ENCODE measurements around the gene ZNF219. TPM values are rescaled to one million over a fixed set of nuclear protein-coding genes. Genes with fewer than 3 reads are reported as not detected.

Gene ZNF219
- total and polyA plus RNA-seq, 2 of the 13 experiments (the other 11 are each of a cell fraction or from before 2014, with no cell fraction given), result 34.5 to 36.6 TPM

DNA sequence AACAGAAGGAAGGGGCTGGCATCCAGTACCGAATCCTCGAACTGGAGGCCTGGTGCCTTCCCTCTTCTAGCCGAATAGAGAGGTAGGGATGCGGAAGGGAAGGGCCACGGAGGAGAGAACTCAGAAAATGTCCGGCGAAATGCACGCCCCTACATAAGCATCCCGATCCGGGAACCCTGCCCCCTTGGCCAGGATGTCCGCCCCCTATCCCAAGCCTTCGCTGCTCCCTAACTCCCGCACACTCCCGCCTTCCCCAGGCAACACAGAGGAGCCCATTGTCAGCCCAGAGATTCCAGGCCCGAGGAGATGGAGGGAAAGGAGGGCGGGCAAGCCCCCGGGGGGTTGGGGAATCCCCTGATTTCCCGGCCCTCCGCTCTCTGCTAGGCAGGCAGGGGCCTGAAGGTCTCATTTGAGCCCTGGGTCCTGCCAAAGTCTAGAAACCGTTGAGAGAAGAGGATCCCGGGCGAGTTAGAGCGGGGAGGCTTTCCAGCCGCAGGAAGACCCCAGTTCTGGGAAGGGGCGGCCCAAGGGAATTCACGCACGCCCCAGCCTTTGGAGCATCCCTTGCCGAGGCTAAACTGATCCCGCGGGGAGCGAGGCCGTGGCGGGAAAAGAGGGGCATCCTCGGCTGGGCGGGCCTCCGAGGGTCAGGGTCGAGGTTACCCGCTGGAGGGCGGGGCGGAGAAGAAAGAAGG is 28.9 kb downstream of the ZNF219 start (continued):
- TF ChIP-seq, protein P1, sequence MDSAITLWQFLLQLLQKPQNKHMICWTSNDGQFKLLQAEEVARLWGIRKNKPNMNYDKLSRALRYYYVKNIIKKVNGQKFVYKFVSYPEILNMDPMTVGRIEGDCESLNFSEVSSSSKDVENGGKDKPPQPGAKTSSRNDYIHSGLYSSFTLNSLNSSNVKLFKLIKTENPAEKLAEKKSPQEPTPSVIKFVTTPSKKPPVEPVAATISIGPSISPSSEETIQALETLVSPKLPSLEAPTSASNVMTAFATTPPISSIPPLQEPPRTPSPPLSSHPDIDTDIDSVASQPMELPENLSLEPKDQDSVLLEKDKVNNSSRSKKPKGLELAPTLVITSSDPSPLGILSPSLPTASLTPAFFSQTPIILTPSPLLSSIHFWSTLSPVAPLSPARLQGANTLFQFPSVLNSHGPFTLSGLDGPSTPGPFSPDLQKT (CRISPR knock-in tag; IDR thresholded peaks at IDR 0.05; ENCODE audit: borderline replicate concordance), result no peak
- TF ChIP-seq, protein P2, sequence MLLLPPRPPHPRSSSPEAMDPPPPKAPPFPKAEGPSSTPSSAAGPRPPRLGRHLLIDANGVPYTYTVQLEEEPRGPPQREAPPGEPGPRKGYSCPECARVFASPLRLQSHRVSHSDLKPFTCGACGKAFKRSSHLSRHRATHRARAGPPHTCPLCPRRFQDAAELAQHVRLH (CRISPR knock-in tag; IDR thresholded peaks at IDR 0.05; ENCODE audit: borderline replicate concordance, low read depth), result no peak
- TF ChIP-seq ZMYM3 (CRISPR knock-in tag; IDR thresholded peaks at IDR 0.05) (no peak), ZNF121 (CRISPR knock-in tag; IDR thresholded peaks at IDR 0.05) (no peak), BCL6 (CRISPR knock-in tag; IDR thresholded peaks at IDR 0.05) (peak; percentile 60), PCBP1 (IDR thresholded peaks at IDR 0.05; ENCODE audit: borderline replicate concordance, low read depth, low read length) (peak; percentile 59; the same call in 1 of the 2 replicates), HCFC1 (IDR thresholded peaks at IDR 0.05; ENCODE audit: low read depth, low read length) (no peak), TBP (CRISPR knock-in tag; IDR thresholded peaks at IDR 0.05) (no peak), HOXA9 (CRISPR knock-in tag; IDR thresholded peaks at IDR 0.05; ENCODE audit: borderline replicate concordance) (peak; percentile 78; the same call in 1 of the 2 replicates), PHF5A (CRISPR knock-in tag; IDR thresholded peaks at IDR 0.05; ENCODE audit: low read depth, unreplicated experiment) (no peak), MTF1 (CRISPR knock-in tag; IDR thresholded peaks at IDR 0.05) (no peak), MTF2 (CRISPR knock-in tag; IDR thresholded peaks at IDR 0.05; ENCODE audit: borderline replicate concordance) (peak; percentile 40; the same call in 1 of the 2 replicates), AKAP8 (CRISPR knock-in tag; IDR thresholded peaks at IDR 0.05) (no peak), ZNF891 (CRISPR knock-in tag; IDR thresholded peaks at IDR 0.05) (peak; percentile 59; the same call in 1 of the 2 replicates), CENPT (CRISPR knock-in tag; IDR thresholded peaks at IDR 0.05; ENCODE audit: low read depth) (no peak), POLR2A (IDR thresholded peaks at IDR 0.05; ENCODE audit: insufficient read depth in 1 of 2, low read depth in 2 of 2, low read length in 2 of 2) (no peak), ZBTB8A (CRISPR knock-in tag; IDR thresholded peaks at IDR 0.05; ENCODE audit: borderline replicate concordance, low read depth) (0 out of 2 replicates have a peak, but pooled peaks have one; percentile 87), BHLHE40 (IDR thresholded peaks at IDR 0.05; ENCODE audit: low read length) (no peak), PAF1 (CRISPR knock-in tag; IDR thresholded peaks at IDR 0.05) (no peak)
- TF ChIP-seq, protein P3, sequence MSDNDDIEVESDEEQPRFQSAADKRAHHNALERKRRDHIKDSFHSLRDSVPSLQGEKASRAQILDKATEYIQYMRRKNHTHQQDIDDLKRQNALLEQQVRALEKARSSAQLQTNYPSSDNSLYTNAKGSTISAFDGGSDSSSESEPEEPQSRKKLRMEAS (IDR thresholded peaks at IDR 0.05), result no peak; the same call in 1 of the 2 replicates
- TF ChIP-seq, protein P4, sequence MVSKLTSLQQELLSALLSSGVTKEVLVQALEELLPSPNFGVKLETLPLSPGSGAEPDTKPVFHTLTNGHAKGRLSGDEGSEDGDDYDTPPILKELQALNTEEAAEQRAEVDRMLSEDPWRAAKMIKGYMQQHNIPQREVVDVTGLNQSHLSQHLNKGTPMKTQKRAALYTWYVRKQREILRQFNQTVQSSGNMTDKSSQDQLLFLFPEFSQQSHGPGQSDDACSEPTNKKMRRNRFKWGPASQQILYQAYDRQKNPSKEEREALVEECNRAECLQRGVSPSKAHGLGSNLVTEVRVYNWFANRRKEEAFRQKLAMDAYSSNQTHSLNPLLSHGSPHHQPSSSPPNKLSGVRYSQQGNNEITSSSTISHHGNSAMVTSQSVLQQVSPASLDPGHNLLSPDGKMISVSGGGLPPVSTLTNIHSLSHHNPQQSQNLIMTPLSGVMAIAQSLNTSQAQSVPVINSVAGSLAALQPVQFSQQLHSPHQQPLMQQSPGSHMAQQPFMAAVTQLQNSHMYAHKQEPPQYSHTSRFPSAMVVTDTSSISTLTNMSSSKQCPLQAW (CRISPR knock-in tag; IDR thresholded peaks at IDR 0.05), result peak; percentile 85
- TF ChIP-seq, protein P5, sequence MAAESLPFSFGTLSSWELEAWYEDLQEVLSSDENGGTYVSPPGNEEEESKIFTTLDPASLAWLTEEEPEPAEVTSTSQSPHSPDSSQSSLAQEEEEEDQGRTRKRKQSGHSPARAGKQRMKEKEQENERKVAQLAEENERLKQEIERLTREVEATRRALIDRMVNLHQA (CRISPR knock-in tag; IDR thresholded peaks at IDR 0.05), result no peak
- TF ChIP-seq, protein P6, sequence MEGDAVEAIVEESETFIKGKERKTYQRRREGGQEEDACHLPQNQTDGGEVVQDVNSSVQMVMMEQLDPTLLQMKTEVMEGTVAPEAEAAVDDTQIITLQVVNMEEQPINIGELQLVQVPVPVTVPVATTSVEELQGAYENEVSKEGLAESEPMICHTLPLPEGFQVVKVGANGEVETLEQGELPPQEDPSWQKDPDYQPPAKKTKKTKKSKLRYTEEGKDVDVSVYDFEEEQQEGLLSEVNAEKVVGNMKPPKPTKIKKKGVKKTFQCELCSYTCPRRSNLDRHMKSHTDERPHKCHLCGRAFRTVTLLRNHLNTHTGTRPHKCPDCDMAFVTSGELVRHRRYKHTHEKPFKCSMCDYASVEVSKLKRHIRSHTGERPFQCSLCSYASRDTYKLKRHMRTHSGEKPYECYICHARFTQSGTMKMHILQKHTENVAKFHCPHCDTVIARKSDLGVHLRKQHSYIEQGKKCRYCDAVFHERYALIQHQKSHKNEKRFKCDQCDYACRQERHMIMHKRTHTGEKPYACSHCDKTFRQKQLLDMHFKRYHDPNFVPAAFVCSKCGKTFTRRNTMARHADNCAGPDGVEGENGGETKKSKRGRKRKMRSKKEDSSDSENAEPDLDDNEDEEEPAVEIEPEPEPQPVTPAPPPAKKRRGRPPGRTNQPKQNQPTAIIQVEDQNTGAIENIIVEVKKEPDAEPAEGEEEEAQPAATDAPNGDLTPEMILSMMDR (CRISPR knock-in tag; IDR thresholded peaks at IDR 0.05), result 0 out of 2 replicates have a peak, but pooled peaks have one; percentile 16
- TF ChIP-seq, protein P7, sequence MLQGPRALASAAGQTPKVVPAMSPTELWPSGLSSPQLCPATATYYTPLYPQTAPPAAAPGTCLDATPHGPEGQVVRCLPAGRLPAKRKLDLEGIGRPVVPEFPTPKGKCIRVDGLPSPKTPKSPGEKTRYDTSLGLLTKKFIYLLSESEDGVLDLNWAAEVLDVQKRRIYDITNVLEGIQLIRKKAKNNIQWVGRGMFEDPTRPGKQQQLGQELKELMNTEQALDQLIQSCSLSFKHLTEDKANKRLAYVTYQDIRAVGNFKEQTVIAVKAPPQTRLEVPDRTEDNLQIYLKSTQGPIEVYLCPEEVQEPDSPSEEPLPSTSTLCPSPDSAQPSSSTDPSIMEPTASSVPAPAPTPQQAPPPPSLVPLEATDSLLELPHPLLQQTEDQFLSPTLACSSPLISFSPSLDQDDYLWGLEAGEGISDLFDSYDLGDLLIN (CRISPR knock-in tag; IDR thresholded peaks at IDR 0.05; ENCODE audit: borderline replicate concordance), result no peak; the same call in 1 of the 2 replicates

All from HepG2 (cell line).